ENCODE measurements around the gene RALB. TPM values are rescaled to one million over a fixed set of nuclear protein-coding genes. Genes with fewer than 3 reads are reported as not detected.

The RALB gene
- total RNA-seq, 4 donors from 2014 or later = 22.4 to 42.8 (median 34.9) TPM

DNA sequence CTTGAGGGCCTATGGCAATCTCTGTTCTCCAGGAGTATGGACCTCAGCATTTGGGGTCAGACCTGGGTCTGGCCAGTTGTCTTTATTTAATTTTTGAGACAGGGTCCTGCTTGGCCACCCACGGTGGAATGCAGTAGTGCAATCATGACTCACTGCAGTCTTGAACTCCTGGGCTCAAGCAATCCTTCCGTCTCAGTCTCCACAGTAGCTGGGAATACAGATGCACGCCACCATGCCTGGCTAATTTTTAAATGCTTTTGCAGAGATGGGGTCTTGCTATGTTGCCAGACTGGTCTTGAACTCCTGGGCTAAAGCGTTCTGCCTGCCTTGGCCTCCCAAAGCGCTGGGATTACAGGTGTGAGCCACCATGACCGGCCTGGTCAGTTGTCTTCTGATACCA, 46.9 kb downstream of the RALB start:
- no peak overlapping the region for H3K4me3 ChIP-seq (ENCODE audit: low read depth, poor library complexity, severe bottlenecking)
- no peak for DNase-seq (ENCODE audit: low spot score in 2 of 2)
- TF ChIP-seq POLR2A (IDR thresholded peaks at IDR 0.05) = no peak
- TF ChIP-seq, protein P1, sequence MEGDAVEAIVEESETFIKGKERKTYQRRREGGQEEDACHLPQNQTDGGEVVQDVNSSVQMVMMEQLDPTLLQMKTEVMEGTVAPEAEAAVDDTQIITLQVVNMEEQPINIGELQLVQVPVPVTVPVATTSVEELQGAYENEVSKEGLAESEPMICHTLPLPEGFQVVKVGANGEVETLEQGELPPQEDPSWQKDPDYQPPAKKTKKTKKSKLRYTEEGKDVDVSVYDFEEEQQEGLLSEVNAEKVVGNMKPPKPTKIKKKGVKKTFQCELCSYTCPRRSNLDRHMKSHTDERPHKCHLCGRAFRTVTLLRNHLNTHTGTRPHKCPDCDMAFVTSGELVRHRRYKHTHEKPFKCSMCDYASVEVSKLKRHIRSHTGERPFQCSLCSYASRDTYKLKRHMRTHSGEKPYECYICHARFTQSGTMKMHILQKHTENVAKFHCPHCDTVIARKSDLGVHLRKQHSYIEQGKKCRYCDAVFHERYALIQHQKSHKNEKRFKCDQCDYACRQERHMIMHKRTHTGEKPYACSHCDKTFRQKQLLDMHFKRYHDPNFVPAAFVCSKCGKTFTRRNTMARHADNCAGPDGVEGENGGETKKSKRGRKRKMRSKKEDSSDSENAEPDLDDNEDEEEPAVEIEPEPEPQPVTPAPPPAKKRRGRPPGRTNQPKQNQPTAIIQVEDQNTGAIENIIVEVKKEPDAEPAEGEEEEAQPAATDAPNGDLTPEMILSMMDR (IDR thresholded peaks at IDR 0.05) = no peak
- intact Hi-C loops (cut with DNase I; ENCODE audit: low total_unique reads) = no loop called here
- 98 to 99% methylated on average over 6 of the region's 6 CpGs for WGBS, 2 donors

DNA sequence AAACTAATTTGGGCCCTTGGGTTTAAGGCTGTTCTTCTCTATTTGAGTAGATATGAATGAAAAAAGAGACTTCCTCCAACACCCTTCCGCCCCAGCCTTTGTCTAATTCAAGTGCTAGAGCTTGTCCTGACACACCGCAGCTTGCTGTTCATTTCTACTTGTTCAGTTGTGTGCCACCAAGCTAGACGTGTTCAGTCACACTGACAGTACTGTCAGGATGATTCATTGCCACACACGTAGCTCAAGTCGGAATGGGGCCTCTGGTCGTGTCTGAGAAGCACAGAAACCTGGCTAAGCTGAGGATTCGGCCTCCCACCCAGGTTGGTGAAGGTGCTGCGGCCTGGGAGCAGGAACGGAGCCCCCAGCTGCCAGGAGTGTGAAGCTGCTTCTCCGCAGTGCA, 47.7 kb downstream of the RALB start:
- TF ChIP-seq POLR2A (IDR thresholded peaks at IDR 0.05) = no peak
- TF ChIP-seq, protein P1 (IDR thresholded peaks at IDR 0.05) = no peak
- intact Hi-C loops (cut with DNase I; ENCODE audit: low total_unique reads) = no loop called here
- no peak overlapping the region for H3K4me3 ChIP-seq (ENCODE audit: low read depth, poor library complexity, severe bottlenecking)
- DNase-seq (ENCODE audit: low spot score in 2 of 2) = no peak
- WGBS, 2 donors = 80 to 82% methylated on average over 10 of the region's 10 CpGs

DNA sequence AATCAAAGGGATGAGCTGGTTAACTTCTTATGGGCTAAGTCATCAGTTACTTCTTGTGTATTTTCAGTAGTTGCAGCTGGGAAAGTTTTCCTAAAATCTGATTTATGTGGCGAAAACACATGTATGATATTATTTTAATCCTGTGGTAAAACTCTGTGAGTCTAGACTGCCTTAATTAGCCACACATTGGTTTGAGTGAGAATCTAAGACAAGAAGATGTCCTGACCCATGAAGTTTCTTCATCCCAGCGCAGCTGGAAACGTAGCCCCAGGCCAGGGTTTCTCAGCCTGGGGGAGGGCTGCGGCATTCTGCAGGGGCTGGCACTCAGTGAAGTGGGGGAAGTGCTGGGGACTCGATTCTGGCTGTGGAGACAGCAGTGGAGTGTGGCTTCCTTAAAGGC, 48.6 kb downstream of the RALB start:
- 85 to 90% methylated on average over 5 of the region's 5 CpGs for WGBS, 2 donors
- H3K4me3 ChIP-seq (ENCODE audit: low read depth, poor library complexity, severe bottlenecking) = no peak overlapping the region
- intact Hi-C loops (cut with DNase I; ENCODE audit: low total_unique reads) = no loop called here
- DNase-seq (ENCODE audit: low spot score in 2 of 2) = no peak
- TF ChIP-seq, protein P1 (IDR thresholded peaks at IDR 0.05) = no peak
- no peak for TF ChIP-seq POLR2A (IDR thresholded peaks at IDR 0.05)

DNA sequence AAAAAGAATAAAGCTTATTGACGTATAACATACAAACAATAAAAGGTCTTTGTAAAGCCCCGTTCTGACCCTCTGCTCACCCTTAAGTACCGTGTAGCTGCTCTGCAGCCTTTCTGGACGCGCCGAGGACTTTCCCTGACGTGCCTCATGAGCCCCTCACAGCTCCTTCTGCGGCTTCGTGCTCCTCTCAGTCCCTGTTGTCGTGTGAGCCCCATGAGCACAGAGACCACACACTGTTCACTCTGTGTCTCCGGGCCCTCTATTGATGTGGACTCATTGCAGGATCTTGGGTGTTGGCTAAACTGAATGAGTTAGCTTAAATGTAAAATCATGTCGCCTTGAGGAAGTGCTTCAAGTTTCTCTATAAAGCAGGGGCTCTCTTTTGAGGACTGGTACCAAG, 49.6 kb downstream of the RALB start:
- no peak for DNase-seq (ENCODE audit: low spot score in 2 of 2)
- intact Hi-C loops (cut with DNase I; ENCODE audit: low total_unique reads) = no loop called here
- no peak overlapping the region for H3K4me3 ChIP-seq (ENCODE audit: low read depth, poor library complexity, severe bottlenecking)
- 94 to 95% methylated on average over 12 of the region's 12 CpGs for WGBS, 2 donors
- no peak for TF ChIP-seq POLR2A (IDR thresholded peaks at IDR 0.05)
- TF ChIP-seq, protein P1 (IDR thresholded peaks at IDR 0.05) = no peak

DNA sequence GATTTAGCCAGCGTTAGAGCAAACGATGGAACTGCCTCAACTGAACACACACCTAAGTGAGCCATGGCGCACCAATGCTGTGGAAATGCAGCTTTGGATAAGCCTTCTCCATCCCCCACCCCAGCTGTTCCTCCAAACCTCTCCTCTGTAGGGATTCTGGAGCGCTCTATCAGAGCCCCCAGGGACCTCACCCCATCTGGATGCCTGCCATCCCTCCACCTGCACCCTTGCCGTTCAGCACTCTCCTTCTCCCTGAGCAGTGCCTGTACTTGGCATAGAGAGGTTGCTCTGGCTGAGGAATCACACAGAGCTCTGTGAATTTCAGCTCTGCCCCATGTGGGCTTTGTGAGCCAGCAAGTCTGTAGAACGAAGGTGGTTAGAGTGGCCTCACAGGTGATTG, 50.5 kb downstream of the RALB start:
- 78 to 92% methylated on average over 6 of the region's 6 CpGs for WGBS, 2 donors
- no peak overlapping the region for H3K4me3 ChIP-seq (ENCODE audit: low read depth, poor library complexity, severe bottlenecking)
- intact Hi-C loops (cut with DNase I; ENCODE audit: low total_unique reads) = no loop called here
- no peak for DNase-seq (ENCODE audit: low spot score in 2 of 2)
- TF ChIP-seq, protein P1 (IDR thresholded peaks at IDR 0.05) = no peak
- no peak for TF ChIP-seq POLR2A (IDR thresholded peaks at IDR 0.05)

DNA sequence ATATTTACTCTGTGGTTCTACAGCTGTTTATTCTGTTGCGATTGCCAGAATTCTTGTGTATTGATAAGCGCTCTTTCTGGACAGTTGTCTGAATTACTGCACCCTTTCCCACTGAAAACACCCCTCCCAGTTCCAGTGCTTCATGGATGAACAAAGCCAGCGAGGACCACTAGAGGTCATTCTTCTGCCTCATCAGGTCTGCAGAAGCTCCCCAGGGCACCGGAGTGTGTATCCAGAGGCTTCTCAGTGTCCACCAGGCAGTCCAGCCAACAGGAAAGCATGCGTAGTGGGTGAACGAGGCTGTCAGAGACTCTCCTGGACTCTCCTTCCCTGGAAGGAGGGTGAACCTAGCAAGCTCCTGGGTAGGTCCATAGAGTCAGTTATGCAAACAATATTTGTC, 52.6 kb downstream of the RALB start:
- intact Hi-C loops (cut with DNase I; ENCODE audit: low total_unique reads) = no loop called here
- TF ChIP-seq, protein P1 (IDR thresholded peaks at IDR 0.05) = no peak
- no peak for TF ChIP-seq POLR2A (IDR thresholded peaks at IDR 0.05)
- no peak for DNase-seq (ENCODE audit: low spot score in 2 of 2)
- H3K4me3 ChIP-seq (ENCODE audit: low read depth, poor library complexity, severe bottlenecking) = no peak overlapping the region
- 89 to 91% methylated on average over 6 of the region's 6 CpGs for WGBS, 2 donors

Data from lower leg skin (tissue), 4 donors.